Cortex of kidney (tissue), 1 donor: ENCODE results near the gene RTBDN.
"Not testable (repeated sequence)": the region's sequence is repeated elsewhere in the genome, so short reads cannot be mapped to it uniquely, and the experiment has no call there.

ENCODE experiments used
- DNase-seq: peaks from one replicate; lab custom pipeline; 2025; lab: John Stamatoyannopoulos, UW

The RTBDN gene

GRCh38 chr19:12856653-12857052 is 22.3 kb upstream of the RTBDN start:
- DNase-seq, result no peak

DNA sequence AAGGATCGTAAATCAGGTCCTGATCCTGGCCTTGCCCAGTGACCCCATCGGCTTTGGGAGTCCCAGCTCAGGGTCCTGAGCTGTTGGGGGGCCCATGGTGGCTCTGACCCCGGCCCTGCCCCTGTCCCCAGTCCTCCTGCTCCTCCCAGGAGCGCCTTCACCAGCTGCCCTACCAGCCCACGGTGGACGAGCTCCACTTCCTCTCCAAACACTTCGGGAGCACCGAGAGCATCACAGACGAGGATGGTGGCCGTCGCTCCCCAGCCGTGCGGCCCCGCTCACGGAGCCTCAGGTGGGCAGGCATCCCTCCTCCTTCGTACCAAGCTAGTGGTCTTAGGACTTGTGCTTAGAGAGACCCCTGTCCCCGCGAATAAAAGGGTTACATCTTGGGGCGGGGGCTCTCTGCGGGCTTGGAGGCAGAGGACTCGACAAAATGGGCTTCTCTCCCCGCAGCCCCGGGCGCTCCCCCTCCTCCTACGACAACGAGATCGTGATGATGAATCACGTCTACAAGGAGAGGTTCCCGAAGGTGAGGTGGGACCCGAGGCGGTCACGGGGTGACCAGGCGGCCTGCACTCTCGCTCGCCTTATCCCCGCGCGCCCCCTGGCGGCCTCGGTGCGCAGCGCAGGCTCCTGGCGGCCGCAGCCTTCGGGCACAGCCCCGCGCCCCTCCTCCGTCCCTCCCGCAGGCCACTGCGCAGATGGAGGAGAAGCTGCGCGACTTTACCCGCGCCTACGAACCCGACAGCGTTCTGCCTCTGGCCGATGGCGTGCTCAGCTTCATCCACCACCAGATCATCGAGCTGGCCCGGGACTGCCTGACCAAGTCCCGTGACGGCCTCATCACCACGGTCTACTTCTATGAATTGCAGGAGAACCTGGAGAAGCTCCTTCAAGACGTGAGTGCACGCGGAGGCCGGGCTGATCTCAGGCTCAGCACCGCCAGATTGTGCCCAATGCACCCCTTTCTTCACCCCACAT is 13.1 kb upstream of the RTBDN start:
- no peak for DNase-seq

DNA sequence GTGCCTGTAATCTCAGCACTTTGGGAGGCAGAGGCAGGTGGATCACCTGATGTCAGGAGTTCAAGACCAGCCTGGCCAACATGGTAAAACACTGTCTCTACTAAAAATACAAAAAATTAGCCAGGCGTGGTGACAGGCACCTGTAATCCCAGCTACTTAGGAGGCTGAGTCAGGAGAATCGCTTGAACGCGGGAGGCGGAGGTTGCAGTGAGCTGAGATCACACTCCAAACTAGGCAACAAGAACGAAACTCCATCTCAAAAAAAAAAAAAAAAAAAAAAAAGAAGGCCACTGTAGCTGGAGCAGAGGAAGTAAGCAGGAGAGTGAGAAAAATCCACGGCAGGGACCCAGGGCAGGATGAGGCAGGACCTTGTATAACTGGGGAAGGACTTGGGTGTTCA is 12.2 kb upstream of the RTBDN start:
- DNase-seq, result not testable (repeated sequence)

GRCh38 chr19:12843999-12844732 is 9.8 kb upstream of the RTBDN start:
- no peak for DNase-seq

GRCh38 chr19:12843328-12843727 is 8.9 kb upstream of the RTBDN start:
- no peak for DNase-seq

- DNase-seq, result no peak
Observed at GRCh38 chr19:12842511-12842910, 8.1 kb upstream of the RTBDN start.

GRCh38 chr19:12841094-12841493 is 6.7 kb upstream of the RTBDN start:
- no peak for DNase-seq

DNA sequence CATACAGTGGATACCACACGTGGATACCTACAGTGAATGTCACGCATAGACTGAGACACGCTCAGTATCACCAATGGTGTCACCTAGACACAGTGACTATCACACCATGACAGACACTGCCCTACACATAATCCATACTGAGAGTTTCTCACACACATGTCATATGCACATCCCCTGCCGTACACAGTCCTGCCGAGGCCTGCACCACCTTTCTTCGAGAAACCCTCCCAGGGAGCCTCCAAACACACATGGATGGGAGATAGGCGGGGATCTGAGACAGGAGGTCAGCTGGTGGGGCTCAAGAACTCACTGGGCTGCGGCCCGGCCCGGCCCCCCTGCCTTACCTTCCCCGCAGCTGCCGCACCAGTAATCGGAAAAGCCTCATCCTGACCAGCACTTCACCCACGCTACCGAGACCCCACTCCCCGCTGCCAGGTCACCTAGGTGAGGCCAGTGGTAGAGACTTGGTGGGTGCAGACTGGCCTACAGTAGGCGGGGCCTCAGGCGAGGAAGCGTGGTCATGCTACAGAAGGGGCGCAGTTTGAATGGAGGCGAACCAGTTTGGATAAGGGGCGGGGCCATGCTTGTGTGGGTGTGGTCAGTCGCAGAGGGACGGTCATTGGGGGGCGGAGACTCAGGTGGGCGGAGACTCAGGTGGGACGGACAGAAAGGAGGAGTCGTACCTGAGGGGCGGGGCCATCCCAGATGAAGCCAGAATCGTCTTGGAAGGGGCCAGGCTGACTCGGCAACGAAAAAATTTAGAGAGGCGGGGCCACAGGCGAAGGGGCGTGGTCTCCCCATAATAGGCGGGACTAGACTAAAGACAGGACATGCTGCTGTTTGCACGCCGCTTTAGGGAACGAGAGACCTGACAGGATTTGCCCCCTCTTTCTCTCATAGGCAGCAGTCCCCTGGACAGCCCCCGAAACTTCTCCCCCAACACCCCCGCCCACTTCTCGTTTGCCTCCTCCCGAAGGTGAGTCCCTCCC is 6.0 kb upstream of the RTBDN start:
- no peak for DNase-seq

- no peak for DNase-seq
Observed at GRCh38 chr19:12838886-12839756, 4.7 kb upstream of the RTBDN start.

DNA sequence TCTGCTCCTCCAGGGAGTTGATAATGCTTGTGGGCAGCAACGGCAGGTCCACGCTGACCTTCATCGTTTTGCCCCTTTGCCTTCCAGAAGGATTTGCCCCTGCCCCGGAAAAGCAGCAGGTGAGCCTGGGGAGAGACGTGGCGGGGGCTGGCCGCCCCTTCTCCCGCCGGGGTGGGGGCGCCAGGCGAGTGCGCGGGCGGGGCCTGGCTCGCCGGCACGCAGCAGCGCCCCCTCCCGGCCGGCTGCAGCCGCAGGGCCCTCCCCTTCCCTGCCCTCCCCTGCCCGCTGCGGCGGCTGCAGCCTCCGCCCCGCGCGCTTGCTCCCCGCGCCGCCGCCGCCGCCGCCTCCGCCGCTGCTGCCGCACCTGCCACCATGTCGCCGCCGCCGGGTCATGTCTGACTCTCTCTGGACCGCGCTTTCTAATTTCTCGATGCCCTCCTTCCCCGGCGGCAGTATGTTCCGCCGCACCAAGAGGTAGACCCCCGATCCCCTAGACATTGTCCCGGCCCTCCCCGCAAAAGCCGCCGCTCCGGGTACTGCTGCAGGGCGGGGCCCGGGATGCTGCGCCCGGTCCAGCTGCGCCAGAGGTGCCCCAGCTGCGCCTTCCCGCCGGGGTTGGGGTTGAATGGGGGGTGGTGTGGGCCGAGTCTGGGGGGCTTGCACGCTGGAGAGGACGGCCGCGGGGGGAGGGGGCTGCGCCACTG is 4.0 kb upstream of the RTBDN start, which contains the start of gene MAST1:
TSS of gene MAST1 (plus strand) at position 334 of the 704 bp plus-strand sequence. CDS start at position 392, 58 bp downstream.
- DNase-seq, result no peak

DNA sequence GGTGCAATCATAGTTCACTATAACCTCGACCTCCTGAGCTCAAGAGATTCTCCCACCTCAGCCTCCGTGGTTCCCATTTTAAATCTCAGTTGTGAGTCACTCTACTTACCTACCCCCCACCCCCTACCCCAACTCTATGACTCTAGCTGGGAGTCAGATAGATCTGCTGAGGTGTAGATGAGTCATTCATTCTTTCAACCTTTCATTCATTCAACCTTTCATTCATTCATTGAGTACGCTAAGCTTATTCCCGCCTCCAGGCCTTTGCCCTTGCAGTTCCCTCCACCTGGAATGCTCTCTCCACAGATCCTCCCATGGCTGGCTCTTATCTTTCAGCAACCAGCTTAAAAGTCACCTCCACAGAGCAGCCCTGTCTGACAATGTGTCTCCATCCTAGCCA is 2.8 kb upstream of the RTBDN start:
- DNase-seq, result no peak

- DNase-seq, result no peak
Observed at GRCh38 chr19:12836529-12836863, 2.1 kb upstream of the RTBDN start.

- no peak for DNase-seq
Observed at GRCh38 chr19:12834976-12835757, 788 bp upstream of the RTBDN start.

DNA sequence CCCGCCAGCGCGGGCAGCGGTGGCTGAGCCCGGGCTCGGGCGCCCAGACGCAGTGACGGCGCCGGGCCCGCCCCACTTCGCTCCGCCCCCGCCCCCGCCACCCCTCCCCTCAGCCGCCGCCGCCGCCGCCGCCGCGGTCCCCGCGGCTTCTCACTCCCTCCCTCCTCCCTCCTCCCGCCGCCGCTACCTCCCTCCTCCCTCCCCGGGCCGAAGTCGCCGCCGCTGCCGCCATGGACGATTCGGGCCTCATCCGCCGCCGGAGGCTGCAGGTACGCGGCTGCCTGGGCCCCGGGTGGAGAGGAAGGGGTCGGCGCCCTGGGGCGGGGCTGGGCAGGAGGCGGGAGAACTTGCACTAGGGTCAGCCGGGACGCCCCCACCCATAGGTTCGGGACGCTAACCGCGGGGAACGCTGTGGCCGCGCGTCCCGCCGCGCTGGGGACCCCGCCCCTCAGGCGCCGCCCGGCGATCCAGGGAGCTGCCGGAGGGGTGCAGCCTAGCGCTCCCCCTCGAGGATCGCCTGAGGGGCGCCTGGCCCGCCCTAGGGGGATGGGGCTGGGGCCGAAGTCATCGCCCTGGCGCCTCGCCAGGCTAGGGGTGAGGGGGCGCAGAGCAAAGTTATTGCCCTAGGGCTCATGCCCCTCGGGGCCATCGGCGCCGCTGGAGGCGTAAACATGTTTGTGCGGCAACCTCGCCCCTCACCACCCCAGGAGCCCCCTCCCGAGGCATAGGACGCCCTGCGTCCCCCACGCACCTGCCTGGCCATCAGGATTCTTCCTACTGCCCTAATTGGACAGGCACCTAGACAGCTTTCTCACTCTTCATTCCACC is 427 bp downstream of the RTBDN start:
- no peak for DNase-seq

- no peak for DNase-seq
Observed at GRCh38 chr19:12833418-12833737, 1.0 kb downstream of the RTBDN start.

DNA sequence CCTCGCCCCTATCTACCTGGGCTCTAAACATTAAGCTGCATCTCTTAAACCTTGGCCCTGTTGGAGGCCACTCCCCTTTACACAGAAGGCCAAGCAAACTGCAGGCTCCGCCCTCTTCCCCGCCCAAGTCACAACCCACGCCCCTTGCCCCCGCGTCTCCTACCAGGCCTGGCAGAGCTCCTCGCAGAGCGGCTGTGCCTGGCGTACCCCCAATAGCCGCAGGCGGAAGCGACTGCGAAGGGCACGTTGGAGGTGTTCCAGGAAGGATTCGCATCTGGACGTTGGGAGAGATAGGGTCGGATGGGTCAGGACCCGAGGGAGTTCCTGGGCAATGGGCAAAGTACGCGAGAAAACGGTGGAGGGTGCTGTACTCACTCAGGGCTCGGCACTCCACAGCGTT is 5.9 kb downstream of the RTBDN start:
- no peak for DNase-seq

DNA sequence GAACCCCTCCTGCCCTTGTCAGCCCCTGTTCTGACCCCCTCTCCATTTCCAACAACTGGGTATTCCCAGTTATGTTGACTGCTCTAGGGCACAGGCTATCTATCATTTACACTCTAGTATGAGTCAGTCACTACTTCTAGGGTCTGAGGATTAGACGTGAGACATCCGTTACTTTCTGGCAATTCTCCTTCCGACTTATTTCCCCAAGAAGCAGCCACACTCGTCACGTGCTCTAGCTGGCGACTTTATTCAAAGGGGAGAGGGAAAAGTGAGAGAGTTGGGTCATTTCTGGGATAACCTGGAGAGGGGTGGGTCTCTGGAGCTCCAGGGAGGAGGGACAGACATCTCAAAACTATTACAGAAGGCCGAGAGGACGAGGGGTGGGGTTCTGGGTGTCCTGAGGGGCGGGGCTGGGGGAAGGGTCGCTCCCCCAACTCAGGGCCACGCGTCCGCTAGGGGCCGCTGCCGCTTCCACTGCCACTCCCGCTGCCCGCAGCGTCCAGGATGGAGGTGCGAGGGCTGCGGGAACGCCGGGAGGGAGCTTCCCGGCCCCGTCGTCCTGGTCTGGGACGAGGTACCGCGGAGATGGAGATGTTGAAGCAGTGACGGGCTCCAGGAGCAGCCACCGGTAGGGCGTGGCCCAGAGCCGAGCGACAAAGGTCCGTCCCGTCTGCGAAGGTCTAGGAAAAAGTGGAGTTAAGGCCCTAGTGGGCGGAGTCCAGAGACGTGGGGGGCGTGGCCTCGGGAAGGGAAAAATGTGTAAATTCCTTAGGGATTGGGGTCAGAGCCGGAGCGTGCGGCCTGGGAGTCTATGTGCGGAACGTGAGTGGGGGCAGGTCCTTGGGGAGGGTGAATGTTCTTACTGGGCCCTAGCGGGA is 8.9 kb downstream of the RTBDN start:
- DNase-seq, result no peak

- DNase-seq, result no peak
Observed at GRCh38 chr19:12821761-12822160, 12.6 kb downstream of the RTBDN start.
